Endothelial cell of umbilical vein (primary cell): ENCODE data around the gene TXNL4B. TPM values are rescaled to one million over a fixed set of nuclear protein-coding genes. Genes with fewer than 3 reads are reported as not detected.
A peak's percentile ranks its signal among the peaks of the same experiment; 100 is the strongest.

Experiments
- BruUV-seq: library from RNA; stranded (reverse); fragments of 400-500 nt; replicated peaks from 2 replicates; lab custom pipeline; 2021; lab: Mats Ljungman, UMichigan
- CTCF ChIA-PET: fragments of 300-600, 350-600 bp; sonication (Branson Sonifier 250); formaldehyde crosslinking; loops from one replicate; lab custom pipeline; 2021; ENCODE audit warnings: antibody characterized with exemption, inconsistent platforms; lab: Charles Lee
- POLR2A ChIA-PET: fragments of 300-600, 350-600 bp; sonication (Branson Sonifier 250); formaldehyde crosslinking; loops from one replicate; lab custom pipeline; 2021; ENCODE audit warnings: antibody characterized with exemption, inconsistent platforms; lab: Charles Lee
- DNase-seq: peaks from one replicate; pipeline ENCODE4 v3.0.0-alpha.2; 2011; ENCODE audit warnings: low read depth, low spot score
- FAIRE-seq: peaks from 2 replicates; lab custom pipeline; 2011; peaks lifted over from hg19 to GRCh38; lab: Jason Lieb, UNC
- H2AFZ ChIP-seq: 2 replicates; pipeline ENCODE4 v1.6.0; 2012; ENCODE audit warnings: low read depth, low read length, control low read depth, inconsistent platforms
- H3K27ac ChIP-seq: 2 replicates; pipeline ENCODE4 v1.5.1; 2011; ENCODE audit warnings: low read depth, mild to moderate bottlenecking, control low read depth, low read length, moderate library complexity; ENCODE audit not compliant: insufficient read depth
- H3K27me3 ChIP-seq, 2 experiments: 2 replicates each; pipeline versions ENCODE4 v1.6.0 to v1.6.1; 2011; ENCODE audit warnings: low read length in 2 of 2, mixed read lengths in 1 of 2; ENCODE audit not compliant: control insufficient read depth in 2 of 2, insufficient read depth in 2 of 2
- H3K36me3 ChIP-seq, 2 experiments: 2 replicates in 1 of 2; 3 replicates in 1 of 2; pipeline ENCODE4 v1.5.1; 2011; ENCODE audit warnings: low read length in 2 of 2, mild to moderate bottlenecking in 1 of 2, moderate library complexity in 1 of 2; ENCODE audit not compliant: control insufficient read depth in 2 of 2, insufficient read depth in 2 of 2; ENCODE audit errors: extremely low read depth in 1 of 2
- H3K4me1 ChIP-seq: 3 replicates; pipeline ENCODE4 v1.5.1; 2011; ENCODE audit warnings: mild to moderate bottlenecking, low read length; ENCODE audit not compliant: control insufficient read depth, insufficient read depth; ENCODE audit errors: extremely low read depth
- H3K4me2 ChIP-seq: 2 replicates; pipeline ENCODE4 v1.6.1; 2011; ENCODE audit warnings: low read length, control low read depth, mixed read lengths; ENCODE audit not compliant: insufficient read depth
- H3K4me3 ChIP-seq, 3 experiments: fragments of 200-600 bp in 1 of 3; sonication (generic), shearing (Covaris generic) in 1 of 3; replicated peaks in 1 of 3; 2 replicates each; pipeline ENCODE4 v1.5.1; 2011 to 2016; ENCODE audit warnings: control low read depth in 3 of 3, low read length in 3 of 3, mild to moderate bottlenecking in 2 of 3, inconsistent platforms in 1 of 3, low read depth in 1 of 3, moderate library complexity in 1 of 3; ENCODE audit not compliant: insufficient read depth in 1 of 3
- H3K79me2 ChIP-seq: 2 replicates; pipeline ENCODE4 v1.6.0; 2012; ENCODE audit warnings: low read length, inconsistent platforms; ENCODE audit not compliant: control insufficient read depth, insufficient read depth
- H3K9ac ChIP-seq: replicated peaks from 2 replicates; pipeline ENCODE3; 2011; ENCODE audit warnings: low read length, control low read depth; ENCODE audit not compliant: insufficient read depth; ENCODE audit errors: extremely low read depth
- H3K9me1 ChIP-seq: replicated peaks from 3 replicates; pipeline ENCODE4 v1.6.0; 2011; ENCODE audit warnings: mild to moderate bottlenecking, low read length; ENCODE audit not compliant: control insufficient read depth, insufficient read depth; ENCODE audit errors: extremely low read depth
- H3K9me3 ChIP-seq: replicated peaks from 2 replicates; pipeline ENCODE4 v1.5.1; 2012; ENCODE audit warnings: low read length, inconsistent platforms; ENCODE audit not compliant: control insufficient read depth, insufficient read depth
- H4K20me1 ChIP-seq: replicated peaks from 2 replicates; pipeline ENCODE3; 2011; ENCODE audit warnings: mild to moderate bottlenecking, low read length; ENCODE audit not compliant: control insufficient read depth, insufficient read depth; ENCODE audit errors: extremely low read depth
- CTCF ChIP-seq, 2 donors: IDR thresholded peaks; 1 replicate in 1 of 2; 2 replicates in 1 of 2; pipeline ENCODE4 v1.5.1; 2011; ENCODE audit warnings: low read length in 2 of 2, mild to moderate bottlenecking in 2 of 2, moderate library complexity in 2 of 2, control low read depth in 1 of 2, inconsistent platforms in 1 of 2, low read depth in 1 of 2; ENCODE audit not compliant: insufficient read depth in 1 of 2; ENCODE audit errors: extremely low read depth in 1 of 2
- EZH2 ChIP-seq: IDR thresholded peaks from 2 replicates; pipeline ENCODE4 v1.6.1; 2012; ENCODE audit warnings: borderline replicate concordance, low read depth, mild to moderate bottlenecking, moderate library complexity, low read length, inconsistent platforms; ENCODE audit not compliant: severe bottlenecking
- GATA2 ChIP-seq: IDR thresholded peaks from 2 replicates; pipeline ENCODE4 v1.7.0; 2011; ENCODE audit warnings: low read depth, mild to moderate bottlenecking, moderate library complexity, mixed read lengths, low read length; ENCODE audit not compliant: insufficient read length, insufficient read depth
- MAX ChIP-seq: IDR thresholded peaks from 2 replicates; pipeline ENCODE4 v1.6.1; 2011; ENCODE audit not compliant: insufficient read depth, insufficient read length
- MYC ChIP-seq: IDR thresholded peaks from one replicate; pipeline ENCODE4 v1.6.1; 2011; ENCODE audit warnings: mild to moderate bottlenecking, low read depth, low read length
- POLR2AphosphoS5 ChIP-seq: IDR thresholded peaks from 2 replicates; pipeline ENCODE4 v1.6.1; 2012; ENCODE audit warnings: low read depth, mild to moderate bottlenecking, control low read depth, low read length, moderate library complexity; ENCODE audit not compliant: insufficient read depth
- dilution Hi-C: fragments of 300-500 bp; cut with MboI; formaldehyde crosslinking; loops from one replicate; pipeline ENCODE4 v1.15.0; 2019; ENCODE audit warnings: low sequenced_read_pairs; ENCODE audit not compliant: extremely low pct_ligation_motif_present
- intact Hi-C: fragments of 100-400 bp; cut with micrococcal nuclease; formaldehyde crosslinking; loops from one replicate; pipeline ENCODE4 v1.10.0; 2022
- polyA plus RNA-seq, 4 experiments: library from polyadenylated mRNA; depleted of rRNA in 3 of 4; stranded (reverse) in 3 of 4; unstranded in 1 of 4; fragments of >200 nt; gene quantifications; 2 replicates each; pipeline versions ENCODE4 v1.2.1 to v1.2.3, GENCODE V29; 2011 to 2012; ENCODE audit warnings: missing spikeins in 1 of 4
- total RNA-seq: library from RNA; stranded (reverse); gene quantifications from 2 replicates; pipeline ENCODE4 v1.2.3, GENCODE V29; 2021

The TXNL4B gene
- total and polyA plus RNA-seq, 2 donors (not counting 3 experiments of a cell fraction or from before 2014, with no cell fraction given): 10.0 to 12.7 TPM

GRCh38 chr16:72092832-72093447, 480 bp downstream of the TXNL4B start:
- Histone ChIP-seq H4K20me1 (no peaks in the 10 kb centered on the region), H3K79me2 (peaks cover 60% of the 10 kb centered on the region), H3K4me1 (peaks cover 18% of the 10 kb centered on the region), H2AFZ (peak overlapping the region; percentile 78), H3K9ac (peak overlapping the region; percentile 91), H3K27me3 (no peaks in the 10 kb centered on the region), H3K4me3 (peak overlapping the region; percentile 59 to 88 (median 86)), H3K4me2 (peak overlapping the region; percentile 86), H3K27ac (peak overlapping the region; percentile 62), H3K9me3 (no peaks in the 10 kb centered on the region), H3K36me3 (peaks cover 12 to 25% of the 10 kb centered on the region in 2 experiments), H3K9me1 (no peaks in the 10 kb centered on the region)
- intact Hi-C loops: loop anchor here (1.0 to 10.0 kb wide), 7 partner anchors 27 to 974 kb away; partner anchors contain the start of genes AP1G1, DHODH, IST1 and PHLPP2
- TSS peak; percentile 49 for BruUV-seq
- TF ChIP-seq MYC (no peak), EZH2 (no peak), POLR2AphosphoS5 (no peak), MAX (no peak), CTCF (IDR thresholded peaks at IDR 0.05; ENCODE audit: extremely low read depth in 1 of 2, insufficient read depth in 1 of 2, low read depth in 1 of 2, low read length in 2 of 2) (no peak), GATA2 (no peak)
- ChIA-PET CTCF (interaction anchor here (0.6 to 1.8 kb wide), 5 partner anchors 10 to 469 kb away, joined by 3 to 8 read pairs (median 5); no protein-coding TSS in a partner anchor), POLR2A (no interaction called here)
- dilution Hi-C loops: no loop called here
- FAIRE-seq (peak; percentile 55), DNase-seq (peak; percentile 64)
